G401 (cell line): ENCODE measurements around the gene NPC2. TPM values are rescaled to one million over a fixed set of nuclear protein-coding genes. Genes with fewer than 3 reads are reported as not detected.
A peak's percentile ranks its signal among the peaks of the same experiment; 100 is the strongest.

Source experiments
- DNase-seq: peaks from one replicate; pipeline ENCODE4 v3.0.0-alpha.2; 2015; ENCODE audit warnings: low spot score
- in situ Hi-C: cut with HindIII; loops from 2 replicates; pipeline ENCODE4 v1.10.0; 2016; ENCODE audit warnings: low sequenced_read_pairs, mixed read lengths
- total RNA-seq: library from RNA; depleted of rRNA; stranded (reverse); fragments of >200 nt; shearing (Covaris generic); gene quantifications from 2 replicates; pipeline ENCODE4 v1.2.3, GENCODE V29; 2014

The NPC2 gene
- total RNA-seq, 1 experiment from 2014 or later = 130 TPM

DNA sequence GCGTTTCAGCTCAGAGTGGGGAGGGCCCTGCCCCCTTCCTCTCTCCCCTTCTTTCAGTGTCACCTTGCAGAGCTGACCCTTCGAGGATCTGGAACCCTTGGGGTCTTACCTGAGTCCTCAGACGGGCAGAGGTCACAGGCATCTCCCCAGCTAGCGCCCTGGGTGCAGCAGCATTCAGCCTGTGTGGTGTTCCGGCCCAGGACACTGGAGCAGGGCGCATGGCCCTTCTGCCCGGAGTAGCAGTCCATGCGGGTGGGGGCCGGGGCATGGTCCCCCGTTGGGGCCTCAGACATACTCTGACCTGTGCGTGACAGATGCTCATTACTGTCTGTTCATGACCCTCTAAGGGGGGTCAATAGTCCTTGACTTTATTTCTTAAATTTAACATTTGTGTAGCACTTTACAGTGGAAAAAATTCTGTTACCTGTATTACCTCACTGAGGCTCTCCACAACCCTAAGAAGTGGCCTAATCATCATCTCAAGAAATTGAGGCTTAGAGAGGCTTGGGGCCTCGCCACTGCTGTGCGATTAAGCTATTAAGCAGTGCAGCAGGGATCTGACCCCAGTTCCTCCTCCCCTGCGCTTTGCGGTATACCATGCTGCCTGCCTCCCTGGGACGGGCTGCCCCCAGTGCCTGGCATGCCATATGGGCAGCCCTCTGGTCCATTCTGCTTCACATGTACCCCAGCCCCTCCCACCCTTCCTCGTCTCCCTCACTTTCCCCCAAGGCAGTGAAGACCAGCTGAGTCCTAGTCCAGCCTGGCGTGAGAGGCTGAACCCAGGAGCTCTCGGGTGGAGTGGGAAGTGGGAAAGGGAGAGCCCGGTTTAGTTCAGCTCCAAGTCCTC is 12.0 kb upstream of the NPC2 start:
- no peak for DNase-seq
- in situ Hi-C loops = no loop called here

DNA sequence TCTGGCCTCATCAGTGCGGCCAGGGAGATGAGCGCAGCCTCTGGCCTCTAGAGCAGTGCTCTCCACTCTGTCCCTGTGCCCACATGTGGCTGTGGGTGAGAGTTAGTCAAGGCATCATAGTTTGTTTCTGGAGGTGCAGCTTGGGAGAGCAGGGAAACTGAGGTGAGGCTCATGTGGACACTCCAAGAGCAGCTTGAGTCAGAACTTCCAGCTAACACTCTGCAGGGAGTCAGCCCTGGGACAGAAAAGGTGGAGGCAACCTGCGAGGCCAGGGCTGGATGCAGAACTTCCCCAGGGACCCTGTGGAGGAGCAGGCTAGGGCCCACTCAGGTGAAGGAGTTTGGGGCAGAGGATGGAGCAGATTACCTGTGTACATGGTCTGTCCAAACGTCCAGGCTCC is 11.3 kb upstream of the NPC2 start:
- DNase-seq = no peak
- in situ Hi-C loops = no loop called here

DNA sequence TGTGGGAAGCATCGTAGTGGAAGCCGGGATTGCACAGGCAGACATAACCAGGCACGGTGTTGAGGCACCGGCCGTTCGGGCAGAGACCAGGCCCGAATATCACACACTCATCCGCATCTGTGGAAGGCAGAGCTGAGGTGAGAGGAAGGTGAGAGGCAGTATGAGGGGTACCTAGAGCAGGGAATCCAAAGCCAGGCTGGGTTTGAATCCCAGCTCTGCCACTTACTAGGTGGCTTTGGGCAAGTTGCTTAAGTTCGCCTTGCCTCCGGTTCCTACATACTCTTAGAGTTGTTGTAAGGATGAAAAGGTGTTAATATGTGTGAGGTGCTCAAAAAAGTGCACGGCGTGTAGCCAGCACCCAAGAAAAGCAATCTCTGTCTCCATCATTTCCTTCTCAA is 10.8 kb upstream of the NPC2 start:
- DNase-seq = no peak
- in situ Hi-C loops = no loop called here

DNA sequence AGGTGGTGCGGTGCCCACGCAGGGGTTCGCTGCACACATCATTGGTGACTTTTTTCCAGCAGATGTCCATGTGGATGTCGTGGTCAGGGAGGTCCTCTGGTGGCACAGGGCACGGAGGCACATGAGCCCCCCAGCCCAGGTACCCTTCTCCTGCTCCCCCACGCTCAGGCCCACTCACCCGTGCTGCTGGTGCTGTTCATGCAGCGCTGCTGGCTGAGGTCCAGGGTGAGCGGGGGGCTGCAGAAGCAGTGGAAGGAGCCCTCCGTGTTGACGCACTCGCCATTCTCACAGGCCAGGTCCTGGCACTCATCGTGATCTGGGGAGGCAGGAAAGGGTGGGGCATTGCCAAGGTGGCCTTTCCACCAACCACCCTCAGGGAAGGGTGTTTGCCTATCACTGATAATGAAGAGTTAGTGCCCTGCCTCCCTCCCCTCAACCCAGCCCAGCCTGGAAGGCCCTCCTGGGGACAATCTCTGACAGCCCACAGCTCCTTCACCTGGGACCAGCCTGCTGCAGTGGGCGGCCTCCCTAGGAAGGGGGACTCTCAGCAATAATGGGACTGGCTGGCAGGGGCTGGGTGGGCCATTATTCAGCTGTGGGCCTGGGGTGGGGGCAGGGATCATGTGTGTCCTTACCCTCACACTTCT is 10.3 kb upstream of the NPC2 start:
- in situ Hi-C loops = no loop called here
- DNase-seq = no peak

DNA sequence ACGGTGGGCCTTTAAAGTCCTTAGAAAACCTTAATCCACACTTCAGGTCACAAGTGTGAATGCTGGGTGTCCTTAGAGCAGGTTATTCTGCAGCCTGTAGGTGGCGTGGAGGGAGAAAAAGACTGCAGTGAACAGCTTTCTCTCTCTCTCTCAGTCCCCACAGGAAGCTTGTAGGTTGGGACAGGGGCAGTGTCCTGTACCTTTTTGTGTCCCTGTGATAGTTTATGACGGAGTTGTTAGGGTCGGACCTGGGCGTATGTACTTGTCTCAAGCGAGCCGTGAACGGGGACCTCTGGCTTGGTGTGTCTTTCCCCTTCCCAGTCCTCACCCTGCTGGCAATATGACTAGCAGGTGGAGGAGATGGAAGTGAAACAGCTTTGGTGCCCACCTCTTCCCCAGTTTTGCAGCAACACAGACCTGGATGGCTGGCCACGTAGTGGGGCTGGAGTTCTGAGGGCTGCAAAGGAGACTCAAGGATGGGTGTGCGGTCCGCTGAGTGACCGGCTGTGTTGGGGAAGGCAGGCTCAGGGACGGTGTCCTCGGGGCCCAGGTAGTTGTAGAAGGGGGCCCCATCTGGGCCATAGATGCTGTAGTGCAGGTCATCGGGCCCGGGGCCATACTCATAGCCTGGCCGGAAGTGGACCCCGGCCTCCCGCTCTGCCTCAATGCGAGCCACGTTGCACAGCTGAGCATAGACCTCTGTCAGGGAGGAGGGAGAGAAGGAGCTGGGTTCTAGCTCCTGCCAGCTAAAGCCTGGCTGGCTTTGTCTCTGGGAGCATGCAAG is 9.3 kb upstream of the NPC2 start:
- DNase-seq = peak; percentile 35

DNA sequence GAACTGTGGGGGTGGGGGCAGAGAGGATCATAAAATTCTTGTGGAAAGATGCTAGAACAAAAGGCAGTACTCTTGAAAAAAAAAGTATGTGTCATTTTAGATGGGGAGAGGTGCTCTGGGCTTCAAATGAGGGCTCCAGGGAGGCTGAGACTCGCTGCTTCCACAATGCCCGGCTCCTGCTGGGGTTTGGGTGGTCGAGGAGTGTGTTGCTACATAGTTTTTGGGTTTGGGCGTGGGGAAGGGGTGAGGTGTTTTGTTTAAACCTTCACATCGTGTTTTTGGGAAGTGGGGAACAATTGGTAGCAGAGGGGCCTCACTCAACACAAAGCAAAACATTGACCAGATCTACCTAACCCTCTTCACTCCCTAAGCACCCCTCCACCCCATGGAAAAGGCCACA is 8.6 kb upstream of the NPC2 start:
- in situ Hi-C loops = no loop called here
- DNase-seq = no peak

More for the DNA sequence above, 9.3 kb upstream of the NPC2 start:
- in situ Hi-C loops = no loop called here

DNA sequence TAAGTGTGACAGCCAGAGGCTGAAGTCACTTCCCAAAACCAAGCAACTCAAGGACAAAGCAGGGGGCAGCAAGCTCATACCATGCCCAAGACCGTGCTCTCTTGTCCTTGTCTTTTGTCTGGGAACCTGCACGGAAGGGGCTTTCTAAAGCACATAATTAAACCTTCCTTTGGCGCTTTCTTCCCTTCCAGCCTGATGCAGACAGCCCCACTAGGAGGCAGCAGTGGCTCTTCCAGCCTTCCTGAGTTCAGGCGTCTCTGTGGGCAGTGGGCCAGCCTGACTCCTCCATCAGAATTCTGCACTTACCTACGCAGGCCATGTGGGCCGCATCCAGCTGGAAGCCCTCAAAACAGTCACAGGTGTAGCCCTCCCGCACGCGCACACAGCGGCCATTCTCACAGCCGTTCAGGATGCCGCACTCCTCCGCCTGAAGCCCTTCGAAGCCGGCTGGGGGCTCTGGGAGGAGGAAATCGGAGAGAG is 8.1 kb upstream of the NPC2 start:
- in situ Hi-C loops = no loop called here
- DNase-seq = peak; percentile 84

DNA sequence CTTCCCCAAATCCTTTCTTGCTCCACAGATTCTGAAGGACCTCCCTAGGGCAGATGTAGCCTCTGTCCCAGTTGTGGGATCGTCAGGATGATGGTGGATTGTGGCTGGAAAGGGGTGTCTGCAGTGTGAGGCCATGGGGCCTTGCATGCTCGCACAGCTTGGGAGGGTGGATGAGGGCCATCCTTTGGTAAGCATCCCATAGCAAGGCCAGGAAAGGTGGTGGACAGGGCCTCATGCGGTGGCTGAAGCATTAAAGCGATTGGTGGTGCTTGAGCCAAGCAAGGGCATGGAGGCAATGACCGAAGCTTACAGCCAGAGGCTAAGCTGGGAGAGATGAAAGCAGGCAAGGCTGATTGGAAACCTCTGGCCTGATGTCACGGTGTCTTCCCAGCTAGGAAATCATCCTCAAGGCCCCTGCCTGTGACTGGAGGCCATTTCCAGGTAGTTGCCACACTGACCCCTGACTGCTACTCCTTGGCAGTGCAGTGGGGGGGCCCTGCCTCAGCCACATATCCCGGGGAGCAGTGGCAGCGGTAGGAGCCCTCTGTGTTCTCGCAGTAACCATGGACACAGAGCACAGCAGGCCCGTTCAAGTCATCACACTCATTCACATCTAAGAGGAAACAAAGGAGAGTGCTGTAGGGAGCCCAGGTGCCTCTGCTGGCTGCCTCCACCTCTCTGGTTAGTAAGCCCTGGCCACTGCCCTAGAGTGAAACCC is 7.5 kb upstream of the NPC2 start:
- no peak for DNase-seq
- in situ Hi-C loops = no loop called here

DNA sequence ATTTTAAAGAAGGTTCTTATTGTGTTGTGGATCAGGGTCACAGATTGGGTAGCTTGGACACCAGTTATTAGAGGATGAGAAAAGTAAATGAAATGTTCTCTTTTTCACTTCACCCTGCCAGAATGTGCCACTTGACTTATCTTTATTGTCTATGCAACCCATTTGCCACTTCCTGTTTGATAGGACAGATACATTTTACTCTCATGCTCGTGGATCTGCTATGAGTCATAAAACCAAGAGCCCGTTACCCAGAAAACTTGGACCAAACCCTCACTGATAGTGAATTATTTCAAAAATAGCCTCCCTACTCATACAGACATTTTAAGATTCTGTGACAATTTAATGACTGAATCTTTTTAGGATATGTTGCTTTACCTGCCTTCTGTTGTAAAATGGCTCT is 2.3 kb upstream of the NPC2 start:
- DNase-seq = no peak
- in situ Hi-C loops = no loop called here

DNA sequence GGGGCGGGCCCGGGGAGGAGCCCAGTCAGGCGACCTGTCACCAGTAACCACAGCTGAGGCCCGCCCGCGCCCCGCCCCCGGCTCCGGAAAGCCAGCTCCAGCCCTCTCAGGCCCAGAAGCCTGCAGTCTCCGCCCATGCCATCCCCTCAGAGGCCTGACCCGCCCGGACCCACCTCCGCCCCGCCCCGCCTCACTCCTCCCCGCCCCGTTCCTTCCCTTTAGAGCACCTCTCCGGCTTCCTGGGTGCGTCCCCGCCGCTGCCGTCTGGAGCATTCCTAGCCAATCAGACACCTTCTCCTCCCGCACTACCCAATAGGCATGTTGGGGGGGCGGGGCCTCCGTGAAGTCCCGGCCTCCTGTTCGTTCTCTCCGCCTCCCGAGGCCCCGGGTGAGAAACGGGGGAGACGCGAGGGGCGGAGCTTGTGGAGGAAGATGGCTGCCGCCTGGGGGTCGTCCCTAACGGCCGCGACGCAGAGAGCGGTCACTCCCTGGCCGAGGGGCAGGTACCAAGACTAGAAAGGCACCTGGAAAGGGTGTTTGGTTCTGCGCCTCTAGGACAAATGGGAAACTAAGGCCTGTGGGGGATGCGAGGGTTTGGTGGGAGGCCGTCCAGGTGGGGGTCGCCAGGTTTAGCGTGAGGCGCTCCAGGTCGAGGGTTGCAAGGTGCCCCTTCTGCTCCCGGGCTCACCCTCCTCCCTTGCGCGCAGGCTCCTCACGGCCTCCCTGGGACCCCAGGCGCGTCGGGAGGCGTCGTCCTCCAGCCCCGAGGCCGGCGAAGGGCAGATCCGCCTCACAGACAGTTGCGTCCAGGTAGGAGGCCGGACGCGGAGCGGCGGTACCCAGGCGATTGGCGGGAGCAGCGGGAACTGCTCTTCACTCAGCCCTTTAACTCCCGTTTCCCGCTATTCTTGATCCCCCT is 497 bp upstream of the NPC2 start, which contains the start of gene ISCA2:
Gene ISCA2 (plus strand): TSS at position 423 of the 919 bp plus-strand sequence. CDS start 10 bp downstream, at position 433.
- peak; percentile 99 for DNase-seq
- in situ Hi-C loops = no loop called here

DNA sequence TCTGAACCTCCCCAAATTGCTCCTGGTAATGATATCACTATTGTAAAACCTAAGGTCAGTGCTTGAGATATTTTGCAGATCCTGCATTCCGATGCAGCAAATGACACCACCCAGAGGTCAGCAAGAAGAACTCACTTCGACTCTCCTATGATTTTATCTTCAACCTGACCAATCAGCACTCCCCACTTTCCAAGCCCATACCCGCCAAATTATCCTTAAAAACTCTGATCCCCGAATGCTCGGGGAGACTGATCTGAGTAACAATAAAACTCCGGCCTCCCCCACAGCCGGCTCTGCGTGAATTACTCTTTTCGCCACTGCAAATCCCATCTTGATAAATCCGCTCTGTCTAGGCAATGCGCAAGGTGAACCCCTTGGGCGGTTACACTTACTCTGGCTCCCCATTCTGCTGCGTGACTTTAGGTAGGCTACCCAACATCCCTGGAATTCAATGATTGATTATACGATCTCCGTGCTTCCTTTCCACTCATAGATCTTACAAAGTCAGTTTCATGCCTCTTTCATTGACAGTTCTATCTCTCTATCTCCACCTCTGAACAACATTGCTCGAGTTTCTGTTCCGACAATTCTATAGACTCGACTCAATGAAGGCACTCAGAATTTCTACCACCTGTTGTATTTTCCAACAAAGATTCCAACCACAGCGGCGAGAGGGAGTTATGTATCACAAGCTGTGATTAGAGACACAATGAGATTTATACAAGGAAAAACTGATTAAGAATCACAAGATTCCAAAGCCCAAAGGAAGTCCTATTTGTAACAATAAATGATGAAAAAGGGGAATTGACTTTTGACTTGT is 939 bp downstream of the NPC2 start:
- in situ Hi-C loops = no loop called here
- peak; percentile 56 for DNase-seq

DNA sequence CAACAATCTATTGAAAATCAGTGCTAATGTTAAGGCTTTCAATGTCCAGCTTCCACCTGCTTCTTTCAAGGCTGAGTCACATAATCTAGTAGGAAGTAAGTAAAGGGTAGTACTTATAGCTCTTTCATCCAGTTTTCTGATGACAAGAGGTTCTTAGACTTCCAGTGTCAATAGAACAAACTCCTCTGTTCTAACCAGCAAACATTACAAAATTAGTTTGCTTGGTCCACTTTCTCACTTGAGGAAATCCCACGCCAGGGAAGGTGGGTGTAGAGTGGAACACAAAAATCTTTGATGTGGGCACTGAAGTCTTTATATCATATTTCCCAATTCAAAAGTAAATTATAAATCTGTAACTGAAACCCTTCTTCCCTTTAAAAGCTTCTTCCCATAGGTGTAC is 2.6 kb downstream of the NPC2 start:
- in situ Hi-C loops = no loop called here
- DNase-seq = no peak

DNA sequence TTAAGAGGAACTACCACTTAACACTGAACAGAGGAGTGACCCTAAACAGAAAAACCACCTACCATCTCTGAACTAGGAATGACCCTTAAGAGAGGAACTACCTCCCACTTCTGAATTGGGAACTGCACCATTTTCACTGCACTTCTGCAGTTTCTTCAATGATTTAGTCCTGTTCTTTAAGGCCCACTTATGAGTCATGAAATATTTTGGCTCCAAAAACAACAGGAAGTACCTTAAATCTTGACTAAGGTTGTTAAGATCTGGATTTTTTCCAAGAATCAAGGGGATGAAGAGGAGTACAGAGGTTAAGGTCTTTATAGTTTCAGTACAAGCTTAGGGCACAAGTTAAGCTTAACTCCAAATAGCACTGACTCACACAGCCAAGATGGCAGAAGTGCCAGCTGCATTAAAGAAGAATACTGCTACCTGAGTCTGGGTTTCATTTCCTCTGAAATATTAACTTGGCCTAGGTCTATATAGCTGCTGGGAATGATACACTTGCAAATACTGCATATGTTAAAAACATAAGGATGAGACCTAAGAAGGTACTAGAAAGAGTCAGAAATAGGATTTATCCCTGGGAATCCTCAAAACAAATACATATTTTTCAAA is 4.2 kb downstream of the NPC2 start:
- in situ Hi-C loops = no loop called here
- DNase-seq = no peak

DNA sequence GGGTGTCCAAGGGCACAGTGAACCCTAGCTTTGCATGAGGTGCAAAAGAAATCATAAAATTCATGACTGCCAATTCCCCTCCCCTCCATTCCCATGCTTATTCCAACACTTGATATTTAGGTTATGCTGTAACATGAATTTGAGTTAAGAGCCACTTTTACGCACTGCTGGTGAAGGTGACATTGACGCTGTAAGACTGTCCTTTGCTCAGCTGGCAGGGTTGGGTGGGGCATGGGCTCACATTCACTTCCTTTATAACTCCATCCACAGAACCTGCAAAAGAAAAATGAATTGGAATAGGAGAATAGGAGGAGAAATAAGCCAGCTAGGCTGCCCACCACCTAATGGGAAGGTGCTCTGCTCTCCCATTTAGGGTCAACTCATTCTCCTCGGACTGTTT is 6.9 kb downstream of the NPC2 start:
- in situ Hi-C loops = no loop called here
- no peak for DNase-seq

DNA sequence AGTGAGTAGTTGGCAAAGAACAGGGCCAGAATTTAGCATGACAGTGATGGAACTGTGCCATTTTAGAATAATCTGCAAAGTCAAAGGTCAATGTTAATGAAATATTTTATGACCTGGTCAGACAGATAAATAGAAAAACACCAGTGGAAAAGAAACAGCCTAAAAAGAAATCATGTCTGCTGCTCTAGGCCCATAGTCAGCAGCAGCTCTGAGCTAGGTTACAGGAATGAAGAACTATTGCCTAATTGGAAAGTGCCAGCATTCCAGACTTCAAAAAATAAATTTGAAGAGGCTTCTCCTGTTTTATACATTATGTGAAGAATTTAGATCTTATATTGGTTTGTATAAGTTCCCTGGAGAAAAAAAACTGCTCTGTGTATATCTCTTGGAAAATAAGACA is 9.8 kb downstream of the NPC2 start:
- no peak for DNase-seq
- in situ Hi-C loops = no loop called here

DNA sequence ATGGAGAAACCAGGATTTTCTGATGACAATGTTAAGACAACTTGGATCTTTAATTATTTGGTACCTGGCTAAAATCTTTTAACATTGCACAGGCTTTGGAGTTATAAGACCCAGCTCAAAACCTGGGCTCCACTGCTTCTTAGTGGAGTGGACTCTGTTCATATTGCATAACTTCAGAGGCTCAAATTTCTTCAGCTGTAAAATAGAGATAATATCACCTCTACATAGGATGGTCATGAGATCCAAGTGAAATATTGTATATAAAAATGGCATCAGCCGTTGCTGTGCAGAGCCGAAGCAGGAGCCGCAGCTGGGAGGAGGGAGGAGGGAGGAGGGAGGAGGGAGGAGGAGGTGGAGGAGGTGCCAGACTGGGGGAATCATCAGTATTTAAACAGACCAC is 10.5 kb downstream of the NPC2 start:
- in situ Hi-C loops = no loop called here
- no peak for DNase-seq

DNA sequence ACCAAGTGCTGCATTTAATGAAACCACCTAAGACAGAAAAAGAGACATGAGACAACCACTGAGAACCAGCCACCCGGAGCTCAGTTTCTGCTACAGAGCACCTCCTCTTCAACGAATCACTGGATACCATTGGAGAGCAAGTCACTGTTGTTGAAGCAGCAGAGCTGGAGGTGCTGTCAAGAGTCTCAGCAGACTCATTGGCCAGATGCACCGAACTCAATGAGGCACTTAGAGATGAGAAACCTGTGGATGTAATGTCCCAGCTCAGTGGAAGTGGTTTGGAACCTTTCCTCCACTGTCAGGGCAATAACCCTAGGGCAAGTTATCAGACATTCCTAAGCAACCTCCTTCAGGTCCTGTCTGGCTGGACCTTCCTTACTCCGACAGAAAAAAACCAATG is 13.1 kb downstream of the NPC2 start:
- in situ Hi-C loops = no loop called here

More for the DNA sequence above, 13.1 kb downstream of the NPC2 start:
- DNase-seq = no peak
